ENCODE results near the gene SLC25A5. TPM values are rescaled to one million over a fixed set of nuclear protein-coding genes. Genes with fewer than 3 reads are reported as not detected.
"Not testable (repeated sequence)": the region's sequence is repeated elsewhere in the genome, so short reads cannot be mapped to it uniquely, and the experiment has no call there.

Gene SLC25A5
- total RNA-seq, 1 experiment from 2014 or later = 452 TPM

- DNase-seq (ENCODE audit: low spot score) = no peak
These were observed 7.3 kb downstream of the SLC25A5 start for GRCh38 chrX:119475389-119476101.

- DNase-seq (ENCODE audit: low spot score) = peak; percentile 46
These were observed 9.6 kb downstream of the SLC25A5 start for GRCh38 chrX:119477812-119478232.

GRCh38 chrX:119478504-119478903, 10.3 kb downstream of the SLC25A5 start:
- no peak for DNase-seq (ENCODE audit: low spot score)

- DNase-seq (ENCODE audit: low spot score) = no peak
These were observed 11.6 kb downstream of the SLC25A5 start for GRCh38 chrX:119479845-119480244.

- no peak for DNase-seq (ENCODE audit: low spot score)
These were observed 13.1 kb downstream of the SLC25A5 start for GRCh38 chrX:119481323-119481801.

GRCh38 chrX:119482041-119482440, 13.8 kb downstream of the SLC25A5 start:
- DNase-seq (ENCODE audit: low spot score) = no peak

- peak; percentile 74 for DNase-seq (ENCODE audit: low spot score)
These were observed 14.5 kb downstream of the SLC25A5 start for GRCh38 chrX:119482481-119483480.

GRCh38 chrX:119486745-119487144, 18.5 kb downstream of the SLC25A5 start:
- no peak for DNase-seq (ENCODE audit: low spot score)

GRCh38 chrX:119487766-119488165, 19.5 kb downstream of the SLC25A5 start:
- not testable (repeated sequence) for DNase-seq (ENCODE audit: low spot score)

GRCh38 chrX:119488749-119489148, 20.5 kb downstream of the SLC25A5 start:
- DNase-seq (ENCODE audit: low spot score) = peak; percentile 74

- no peak for DNase-seq (ENCODE audit: low spot score)
These were observed 21.2 kb downstream of the SLC25A5 start for GRCh38 chrX:119489212-119490074.

GRCh38 chrX:119492463-119492862, 24.2 kb downstream of the SLC25A5 start:
- no peak for DNase-seq (ENCODE audit: low spot score)

GRCh38 chrX:119493851-119494495, 25.7 kb downstream of the SLC25A5 start:
- DNase-seq (ENCODE audit: low spot score) = not testable (repeated sequence)

- DNase-seq (ENCODE audit: low spot score) = peak; percentile 37
These were observed 27.8 kb downstream of the SLC25A5 start for GRCh38 chrX:119495734-119496726.

- no peak for DNase-seq (ENCODE audit: low spot score)
These were observed 28.9 kb downstream of the SLC25A5 start for GRCh38 chrX:119497185-119497584.

GRCh38 chrX:119500061-119500800, 32.0 kb downstream of the SLC25A5 start:
- DNase-seq (ENCODE audit: low spot score) = no peak

GRCh38 chrX:119501511-119502148, 33.4 kb downstream of the SLC25A5 start:
- peak; percentile 50 for DNase-seq (ENCODE audit: low spot score)
